H9 (cell line): ENCODE data around the gene ZNF474. TPM values are rescaled to one million over a fixed set of nuclear protein-coding genes. Genes with fewer than 3 reads are reported as not detected.

ENCODE experiments used
- DNase-seq: peaks from one replicate; pipeline ENCODE4 v3.0.0-alpha.2; 2017
- H2AFZ ChIP-seq: one replicate; pipeline ENCODE4 v1.6.1; 2013; ENCODE audit warnings: mild to moderate bottlenecking, low read length, control low read depth, moderate library complexity
- H2AK5ac ChIP-seq: 2 replicates; pipeline ENCODE4 v1.6.1; 2013; ENCODE audit warnings: low read length, control low read depth, mixed read lengths; ENCODE audit not compliant: insufficient read length
- H2BK120ac ChIP-seq: one replicate; pipeline ENCODE4 v1.6.1; 2013; ENCODE audit warnings: low read depth, mild to moderate bottlenecking, low read length, control low read depth, inconsistent platforms; ENCODE audit not compliant: poor library complexity, severe bottlenecking
- H2BK12ac ChIP-seq: 2 replicates; pipeline ENCODE4 v1.6.1; 2013; ENCODE audit warnings: low read length, control low read depth, mixed read lengths, low read depth; ENCODE audit not compliant: insufficient read length
- H2BK15ac ChIP-seq: 2 replicates; pipeline ENCODE4 v1.6.1; 2013; ENCODE audit warnings: low read depth, low read length, control low read depth
- H2BK20ac ChIP-seq: one replicate; pipeline ENCODE4 v1.6.1; 2013; ENCODE audit warnings: low read depth, mild to moderate bottlenecking, low read length, control low read depth, inconsistent platforms; ENCODE audit not compliant: poor library complexity, severe bottlenecking
- H2BK5ac ChIP-seq: 2 replicates; pipeline ENCODE4 v1.6.1; 2013; ENCODE audit warnings: low read length, control low read depth, mixed read lengths; ENCODE audit not compliant: insufficient read length
- H3K14ac ChIP-seq: 2 replicates; pipeline ENCODE4 v1.6.1; 2013; ENCODE audit warnings: low read length, control low read depth; ENCODE audit not compliant: insufficient read depth
- H3K18ac ChIP-seq: 2 replicates; pipeline ENCODE4 v1.6.1; 2013; ENCODE audit warnings: low read depth, mild to moderate bottlenecking, mixed read lengths, low read length, control low read depth; ENCODE audit not compliant: insufficient read length
- H3K23ac ChIP-seq: 2 replicates; pipeline ENCODE4 v1.6.1; 2013; ENCODE audit warnings: low read length, control low read depth, mixed read lengths, low read depth; ENCODE audit not compliant: insufficient read length
- H3K23me2 ChIP-seq: 2 replicates; pipeline ENCODE4 v1.6.1; 2013; ENCODE audit warnings: low read depth, mild to moderate bottlenecking, mixed read lengths, low read length, control low read depth; ENCODE audit not compliant: insufficient read length, poor library complexity, severe bottlenecking
- H3K27ac ChIP-seq: 2 replicates; pipeline ENCODE4 v1.5.1; 2013; ENCODE audit warnings: low read length, control low read depth, mixed read lengths, low read depth; ENCODE audit not compliant: insufficient read length
- H3K27me3 ChIP-seq: 2 replicates; pipeline ENCODE4 v1.6.1; 2013; ENCODE audit warnings: low read length, control low read depth, inconsistent platforms; ENCODE audit not compliant: insufficient read depth
- H3K4ac ChIP-seq: 2 replicates; pipeline ENCODE4 v1.6.1; 2013; ENCODE audit warnings: low read depth, mild to moderate bottlenecking, control low read depth, inconsistent platforms, low read length, moderate library complexity
- H3K4me1 ChIP-seq: 2 replicates; pipeline ENCODE4 v1.6.1; 2013; ENCODE audit warnings: low read length, control low read depth, inconsistent platforms; ENCODE audit not compliant: insufficient read depth
- H3K4me2 ChIP-seq: 2 replicates; pipeline ENCODE4 v1.6.1; 2013; ENCODE audit warnings: low read length, control low read depth, mixed read lengths; ENCODE audit not compliant: insufficient read length, insufficient read depth
- H3K56ac ChIP-seq: 2 replicates; pipeline ENCODE4 v1.6.1; 2013; ENCODE audit warnings: low read depth, mild to moderate bottlenecking, mixed read lengths, low read length, control low read depth; ENCODE audit not compliant: insufficient read length
- H3K79me1 ChIP-seq: 2 replicates; pipeline ENCODE4 v1.6.1; 2013; ENCODE audit warnings: low read depth, mild to moderate bottlenecking, moderate library complexity, low read length, control low read depth, inconsistent platforms; ENCODE audit not compliant: insufficient read depth, poor library complexity, severe bottlenecking
- H3K79me2 ChIP-seq: 2 replicates; pipeline ENCODE4 v1.6.1; 2013; ENCODE audit warnings: low read length, control low read depth, inconsistent platforms; ENCODE audit not compliant: insufficient read depth
- H3K9ac ChIP-seq: 2 replicates; pipeline ENCODE4 v1.6.1; 2013; ENCODE audit warnings: low read length, control low read depth, mixed read lengths; ENCODE audit not compliant: insufficient read length; ENCODE audit errors: extremely low read depth
- H3K9me3 ChIP-seq: one replicate; pipeline ENCODE4 v1.6.1; 2013; ENCODE audit warnings: low read depth, low read length, inconsistent platforms; ENCODE audit not compliant: control insufficient read depth
- H3T11ph ChIP-seq: one replicate; pipeline ENCODE4 v1.6.1; 2013; ENCODE audit warnings: mild to moderate bottlenecking, low read length, control low read depth, inconsistent platforms
- H4K20me1 ChIP-seq: one replicate; pipeline ENCODE4 v1.6.1; 2013; ENCODE audit not compliant: control insufficient read depth, insufficient read length, insufficient read depth
- H4K5ac ChIP-seq: 2 replicates; pipeline ENCODE4 v1.6.1; 2013; ENCODE audit warnings: low read depth, mild to moderate bottlenecking, mixed read lengths, low read length, control low read depth; ENCODE audit not compliant: insufficient read length
- H4K8ac ChIP-seq: replicated peaks from 2 replicates; pipeline ENCODE4 v1.6.1; 2013; ENCODE audit warnings: low read length, control low read depth, mixed read lengths, low read depth; ENCODE audit not compliant: insufficient read length
- H4K91ac ChIP-seq: 2 replicates; pipeline ENCODE4 v1.6.1; 2013; ENCODE audit warnings: low read depth, mild to moderate bottlenecking, moderate library complexity, mixed read lengths, low read length, control low read depth; ENCODE audit not compliant: insufficient read length
- H3K27ac Mint-ChIP-seq, 3 experiments: 2 replicates in 2 of 3; 3 replicates in 1 of 3; pipeline ENCODE4 v1.8.0; 2020 to 2021; ENCODE audit warnings: mixed read lengths in 3 of 3, mild to moderate bottlenecking in 1 of 3, moderate library complexity in 1 of 3
- H3K27me3 Mint-ChIP-seq: 2 replicates; pipeline ENCODE4 v1.8.0; 2021; ENCODE audit warnings: low read depth, mild to moderate bottlenecking, moderate library complexity, mixed read lengths
- H3K36me3 Mint-ChIP-seq, 3 experiments: 2 replicates in 2 of 3; 3 replicates in 1 of 3; pipeline ENCODE4 v1.8.0; 2020 to 2021; ENCODE audit warnings: low read depth in 3 of 3, mixed read lengths in 3 of 3; ENCODE audit not compliant: insufficient read depth in 1 of 3
- H3K4me1 Mint-ChIP-seq, 2 experiments: 2 replicates each; pipeline ENCODE4 v1.8.0; 2020; ENCODE audit warnings: mixed read lengths in 2 of 2
- H3K4me3 Mint-ChIP-seq, 2 experiments: 2 replicates in 1 of 2; 3 replicates in 1 of 2; pipeline ENCODE4 v1.8.0; 2020 to 2021; ENCODE audit warnings: mild to moderate bottlenecking in 2 of 2, mixed read lengths in 2 of 2, moderate library complexity in 1 of 2
- H3K9me3 Mint-ChIP-seq, 2 experiments: 2 replicates in 1 of 2; 3 replicates in 1 of 2; pipeline ENCODE4 v1.8.0; 2020; ENCODE audit warnings: mild to moderate bottlenecking in 2 of 2, mixed read lengths in 2 of 2, moderate library complexity in 1 of 2
- CTCF ChIP-seq: fragments of 200-600 bp; sonication (generic); conservative IDR thresholded peaks from 3 replicates; pipeline ENCODE4 v1.8.0; 2021; ENCODE audit warnings: antibody characterized with exemption, mild to moderate bottlenecking
- total RNA-seq: library from RNA; stranded (reverse); gene quantifications from 2 replicates; pipeline ENCODE4 v1.2.1, GENCODE V29; 2021

The ZNF474 gene
- total RNA-seq, 1 experiment from 2014 or later, result not detected

- no peaks in the 10 kb centered on the region; a peak in 1 of 5 replicates for H3K9me3 Mint-ChIP-seq
- H3K79me2 ChIP-seq, result no peaks in the 10 kb centered on the region
- H2AFZ ChIP-seq, result no peak overlapping the region
- no peaks in the 10 kb centered on the region for H3K9me3 ChIP-seq
- H3K4ac ChIP-seq, result no peak overlapping the region
- H3K23ac ChIP-seq, result no peak overlapping the region
- no peak overlapping the region for H2BK120ac ChIP-seq
- no peak overlapping the region for H2BK20ac ChIP-seq
- no peak overlapping the region for H3K18ac ChIP-seq
- H2AK5ac ChIP-seq, result no peak overlapping the region
- no peaks in the 10 kb centered on the region for H3K27me3 Mint-ChIP-seq
- H3K56ac ChIP-seq, result no peak overlapping the region
- H2BK15ac ChIP-seq, result no peak overlapping the region
- no peak for TF ChIP-seq CTCF
- H4K8ac ChIP-seq, result no peak overlapping the region
- no peak overlapping the region for H3K4me3 Mint-ChIP-seq
- no peak overlapping the region for H2BK5ac ChIP-seq
- no peak for DNase-seq
- peaks cover 11% of the 10 kb centered on the region; the same call in 1 of the 2 replicates for H3K4me1 ChIP-seq
- H3K27ac ChIP-seq, result no peak overlapping the region
- H3K79me1 ChIP-seq, result no peaks in the 10 kb centered on the region
- H3K27ac Mint-ChIP-seq, result no peak overlapping the region
- H3K9ac ChIP-seq, result no peak overlapping the region
- H4K20me1 ChIP-seq, result no peaks in the 10 kb centered on the region
- no peaks in the 10 kb centered on the region for H3K27me3 ChIP-seq
- no peak overlapping the region for H2BK12ac ChIP-seq
- H4K91ac ChIP-seq, result no peak overlapping the region
- no peak overlapping the region for H4K5ac ChIP-seq
- no peak overlapping the region for H3T11ph ChIP-seq
- no peak overlapping the region for H3K14ac ChIP-seq
- H3K23me2 ChIP-seq, result no peaks in the 10 kb centered on the region
- H3K4me1 Mint-ChIP-seq, result peaks cover 24 to 34% of the 10 kb centered on the region in 2 experiments
- H3K4me2 ChIP-seq, result no peak overlapping the region
- H3K36me3 Mint-ChIP-seq, result peaks cover 0 to 2% (median 0%) of the 10 kb centered on the region in 3 experiments; a peak in 1 of 7 replicates
Measured at GRCh38 chr5:122183788-122184170, 54.4 kb downstream of the ZNF474 start.
